ENCODE measurements around the gene PHETA1.

The PHETA1 gene

DNA sequence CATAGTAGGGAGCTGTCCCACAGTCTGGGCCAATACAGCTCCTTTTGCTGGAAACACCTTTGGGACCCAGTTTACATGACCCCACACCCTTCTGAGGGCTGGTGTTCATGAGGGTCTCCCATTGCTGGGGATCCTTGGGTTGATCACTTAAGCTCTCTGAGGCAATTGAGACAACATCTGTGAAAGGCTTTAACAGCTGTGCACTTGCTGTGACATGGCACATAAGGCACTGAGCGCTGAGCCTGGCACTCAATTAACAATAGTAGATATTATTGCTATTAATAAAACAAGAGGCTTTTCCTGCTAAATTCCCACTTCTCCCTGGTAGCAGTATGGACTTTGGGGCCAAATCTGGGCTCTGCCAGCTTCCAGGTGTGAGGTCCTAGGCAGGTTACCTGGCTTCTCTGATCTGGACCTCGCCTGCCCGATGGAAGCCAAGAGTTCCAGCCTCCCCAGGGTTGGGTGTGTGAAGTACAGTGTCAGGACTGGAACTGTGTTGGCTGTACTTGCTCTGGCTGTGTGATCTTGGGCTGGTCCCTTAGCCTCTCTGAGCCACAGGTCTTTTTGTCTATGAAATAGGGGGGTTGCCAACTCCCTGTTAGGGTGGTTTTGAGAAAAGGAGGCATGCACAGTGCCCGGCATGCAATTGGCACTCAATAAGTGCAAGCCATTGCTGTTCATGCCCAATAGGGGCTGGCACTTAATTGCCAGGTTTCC, 39.9 kb upstream of the PHETA1 start:
- H3K4me1 ChIP-seq (ENCODE audit: low read depth, poor library complexity, severe bottlenecking): peaks cover 56% of the 10 kb centered on the region
- TF ChIP-seq, protein P1, sequence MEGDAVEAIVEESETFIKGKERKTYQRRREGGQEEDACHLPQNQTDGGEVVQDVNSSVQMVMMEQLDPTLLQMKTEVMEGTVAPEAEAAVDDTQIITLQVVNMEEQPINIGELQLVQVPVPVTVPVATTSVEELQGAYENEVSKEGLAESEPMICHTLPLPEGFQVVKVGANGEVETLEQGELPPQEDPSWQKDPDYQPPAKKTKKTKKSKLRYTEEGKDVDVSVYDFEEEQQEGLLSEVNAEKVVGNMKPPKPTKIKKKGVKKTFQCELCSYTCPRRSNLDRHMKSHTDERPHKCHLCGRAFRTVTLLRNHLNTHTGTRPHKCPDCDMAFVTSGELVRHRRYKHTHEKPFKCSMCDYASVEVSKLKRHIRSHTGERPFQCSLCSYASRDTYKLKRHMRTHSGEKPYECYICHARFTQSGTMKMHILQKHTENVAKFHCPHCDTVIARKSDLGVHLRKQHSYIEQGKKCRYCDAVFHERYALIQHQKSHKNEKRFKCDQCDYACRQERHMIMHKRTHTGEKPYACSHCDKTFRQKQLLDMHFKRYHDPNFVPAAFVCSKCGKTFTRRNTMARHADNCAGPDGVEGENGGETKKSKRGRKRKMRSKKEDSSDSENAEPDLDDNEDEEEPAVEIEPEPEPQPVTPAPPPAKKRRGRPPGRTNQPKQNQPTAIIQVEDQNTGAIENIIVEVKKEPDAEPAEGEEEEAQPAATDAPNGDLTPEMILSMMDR (conservative IDR thresholded peaks at IDR 0.05; ENCODE audit: low read depth, low read length): no peak
- no peak overlapping the region for H3K9ac ChIP-seq
- H3K36me3 ChIP-seq (ENCODE audit: insufficient read depth): no peaks in the 10 kb centered on the region
- H3K79me2 ChIP-seq (ENCODE audit: insufficient read depth, low read depth): peaks cover 53% of the 10 kb centered on the region
- no peak overlapping the region for H3K27ac ChIP-seq
- no peaks in the 10 kb centered on the region for H4K20me1 ChIP-seq (ENCODE audit: insufficient read depth)
- H3K27me3 ChIP-seq (ENCODE audit: insufficient read depth, low read depth): no peaks in the 10 kb centered on the region
- H3K4me2 ChIP-seq: no peak overlapping the region
- no peak overlapping the region for H2AFZ ChIP-seq (ENCODE audit: low read depth)
- no peak overlapping the region for H3K4me3 ChIP-seq (IDR thresholded peaks at IDR 0.05; ENCODE audit: insufficient read depth, low read depth, low read length)

DNA sequence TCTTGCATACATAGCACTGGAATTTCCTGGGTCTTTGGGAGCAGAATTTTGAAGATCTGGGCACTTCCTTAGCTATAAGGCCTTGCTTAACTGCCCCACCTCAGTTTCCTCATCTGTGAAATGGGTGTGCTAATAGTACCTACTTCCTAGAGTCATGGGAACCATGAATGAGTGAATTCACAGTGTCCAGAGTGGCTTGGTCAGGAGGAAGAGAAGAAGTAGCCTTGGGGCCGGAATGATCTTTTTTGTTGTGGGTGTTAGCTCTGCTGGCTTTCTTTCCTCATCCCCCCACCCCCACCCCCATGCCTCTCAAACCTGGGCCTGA, 39.2 kb upstream of the PHETA1 start:
- Histone ChIP-seq H3K36me3 (ENCODE audit: insufficient read depth) (no peaks in the 10 kb centered on the region), H3K4me2 (peak overlapping the region; percentile 73; the same call in 1 of the 2 replicates), H3K27ac (no peak overlapping the region), H3K4me1 (ENCODE audit: low read depth, poor library complexity, severe bottlenecking) (peaks cover 63% of the 10 kb centered on the region), H3K9ac (no peak overlapping the region), H3K27me3 (ENCODE audit: insufficient read depth, low read depth) (no peaks in the 10 kb centered on the region), H3K79me2 (ENCODE audit: insufficient read depth, low read depth) (peaks cover 47% of the 10 kb centered on the region), H2AFZ (ENCODE audit: low read depth) (no peak overlapping the region), H4K20me1 (ENCODE audit: insufficient read depth) (no peaks in the 10 kb centered on the region), H3K4me3 (IDR thresholded peaks at IDR 0.05; ENCODE audit: insufficient read depth, low read depth, low read length) (no peak overlapping the region)
- TF ChIP-seq, protein P1 (conservative IDR thresholded peaks at IDR 0.05; ENCODE audit: low read depth, low read length): no peak

DNA sequence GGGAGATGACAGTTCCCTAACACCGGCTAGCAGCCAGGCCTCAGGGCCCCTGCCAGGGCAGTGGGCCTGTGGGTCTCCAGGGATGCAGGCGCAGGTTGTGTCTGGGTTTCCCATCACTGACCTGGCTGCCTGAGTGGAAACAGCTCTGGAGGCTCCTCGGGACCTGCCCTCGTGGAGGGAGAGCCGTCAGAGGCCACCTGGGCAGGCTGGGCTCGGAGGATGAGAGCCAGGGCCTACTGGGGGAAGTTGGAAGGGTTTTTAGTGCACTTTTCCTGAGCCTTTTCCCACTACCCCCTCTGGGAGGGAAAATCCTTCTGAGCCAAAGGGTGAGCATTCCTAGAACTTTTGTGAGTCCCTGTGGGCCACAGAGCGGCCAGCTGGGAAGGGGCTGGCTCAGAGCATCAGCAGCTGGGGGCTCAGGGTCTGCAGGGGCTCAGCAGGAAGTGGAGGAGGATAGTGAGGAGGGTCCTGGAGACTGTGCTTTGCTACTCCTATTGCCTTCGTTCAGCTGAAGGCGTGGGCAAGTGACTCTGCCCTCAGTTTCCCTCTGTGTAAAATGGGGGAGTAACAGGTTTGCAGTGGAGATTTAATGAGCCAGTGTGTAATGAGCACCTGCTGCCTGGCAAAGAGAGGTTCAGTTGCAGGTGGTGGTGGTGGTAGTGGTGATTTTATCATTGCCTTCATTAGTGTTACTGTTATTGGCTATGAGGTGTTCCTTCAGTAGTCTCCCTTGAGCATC, 38.7 kb upstream of the PHETA1 start:
- Histone ChIP-seq H3K36me3 (ENCODE audit: insufficient read depth) (no peaks in the 10 kb centered on the region), H3K27ac (no peak overlapping the region), H3K79me2 (ENCODE audit: insufficient read depth, low read depth) (peaks cover 43% of the 10 kb centered on the region), H4K20me1 (ENCODE audit: insufficient read depth) (no peaks in the 10 kb centered on the region), H3K27me3 (ENCODE audit: insufficient read depth, low read depth) (no peaks in the 10 kb centered on the region), H3K9ac (peak overlapping the region; percentile 71; the same call in 1 of the 2 replicates), H2AFZ (ENCODE audit: low read depth) (no peak overlapping the region), H3K4me2 (peak overlapping the region; percentile 73), H3K4me3 (IDR thresholded peaks at IDR 0.05; ENCODE audit: insufficient read depth, low read depth, low read length) (no peak overlapping the region), H3K4me1 (ENCODE audit: low read depth, poor library complexity, severe bottlenecking) (peaks cover 64% of the 10 kb centered on the region)
- TF ChIP-seq, protein P1 (conservative IDR thresholded peaks at IDR 0.05; ENCODE audit: low read depth, low read length): no peak

DNA sequence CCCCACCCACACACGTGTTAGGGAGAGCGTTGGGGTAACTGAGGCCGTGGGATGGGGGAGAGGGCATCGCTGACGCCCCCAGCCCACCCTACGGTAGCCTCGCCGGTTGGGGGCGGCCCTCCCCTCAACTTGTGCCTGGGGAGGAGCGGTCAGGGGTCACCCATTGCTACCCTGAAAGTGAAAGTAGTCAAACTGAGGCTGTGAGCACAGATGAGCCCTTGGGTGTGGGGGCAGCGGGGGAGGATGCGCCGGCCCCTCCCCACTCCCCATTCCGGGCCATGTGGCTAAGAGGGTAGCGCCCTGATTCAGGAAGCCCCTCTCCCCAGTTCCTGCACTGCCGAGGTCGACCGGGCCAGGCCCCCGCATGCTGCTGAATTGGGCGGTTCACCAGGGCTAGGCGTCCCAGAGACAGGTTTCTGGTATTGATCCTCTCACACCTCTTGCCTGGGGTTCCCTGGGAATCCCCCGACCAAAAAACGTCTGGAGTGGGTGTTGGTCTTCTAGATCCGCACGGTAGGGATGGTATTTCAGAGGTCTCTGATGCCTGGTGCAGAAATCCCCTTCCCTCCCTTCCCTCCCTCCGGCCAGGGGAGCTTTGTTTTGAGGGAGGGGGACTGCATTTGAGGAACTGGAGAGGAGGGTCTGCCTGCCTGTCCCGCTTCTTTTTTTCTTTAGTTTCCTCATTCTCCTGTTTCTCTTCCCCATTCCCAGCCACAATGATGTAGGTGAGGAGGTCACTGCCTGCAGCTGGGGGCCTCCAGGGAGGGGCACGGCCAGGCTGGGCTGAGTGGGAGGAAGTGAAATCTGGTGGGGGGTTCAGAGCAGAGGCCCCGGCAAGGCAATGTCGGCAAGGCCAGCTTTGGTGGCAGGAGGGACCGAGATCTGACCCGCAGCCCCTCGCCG, 37.8 kb upstream of the PHETA1 start:
- Histone ChIP-seq H3K4me3 (IDR thresholded peaks at IDR 0.05; ENCODE audit: insufficient read depth, low read depth, low read length) (no peak overlapping the region), H2AFZ (ENCODE audit: low read depth) (no peak overlapping the region), H3K4me1 (ENCODE audit: low read depth, poor library complexity, severe bottlenecking) (peaks cover 71% of the 10 kb centered on the region), H3K9ac (peak overlapping the region; percentile 71), H3K4me2 (peak overlapping the region; percentile 73), H3K36me3 (ENCODE audit: insufficient read depth) (no peaks in the 10 kb centered on the region), H3K79me2 (ENCODE audit: insufficient read depth, low read depth) (peaks cover 43% of the 10 kb centered on the region), H3K27me3 (ENCODE audit: insufficient read depth, low read depth) (no peaks in the 10 kb centered on the region), H3K27ac (peak overlapping the region; percentile 55), H4K20me1 (ENCODE audit: insufficient read depth) (no peaks in the 10 kb centered on the region)
- TF ChIP-seq, protein P1 (conservative IDR thresholded peaks at IDR 0.05; ENCODE audit: low read depth, low read length): no peak
